Esophagus squamous epithelium (tissue), 5 donors: ENCODE results near the gene PRKAR2B. TPM values are rescaled to one million over a fixed set of nuclear protein-coding genes. Genes with fewer than 3 reads are reported as not detected.

ENCODE experiments used
- DNase-seq: peaks from one replicate; lab custom pipeline; 2025; lab: John Stamatoyannopoulos, UW
- H3K27ac ChIP-seq, 4 donors: fragments of 200-600 bp; sonication (generic); one replicate each; pipeline ENCODE4 v1.5.1; 2016 to 2019; ENCODE audit warnings: mild to moderate bottlenecking in 1 of 4
- H3K27me3 ChIP-seq, 4 donors: fragments of 200-600 bp; sonication (generic); 1 replicate in 3 of 4; 2 replicates in 1 of 4; pipeline versions ENCODE4 v1.5.1 to v1.6.0; 2017 to 2021; ENCODE audit warnings: antibody characterized with exemption in 1 of 4
- H3K36me3 ChIP-seq, 3 donors: fragments of 200-600 bp; sonication (generic); one replicate each; pipeline ENCODE4 v1.5.1; 2016 to 2019
- H3K4me1 ChIP-seq, 3 donors: fragments of 200-600 bp; sonication (generic); one replicate each; pipeline ENCODE4 v1.5.1; 2017 to 2019
- H3K4me3 ChIP-seq, 4 donors: fragments of 200-600 bp; sonication (generic); 1 replicate in 3 of 4; 2 replicates in 1 of 4; pipeline ENCODE4 v1.5.1; 2016 to 2019; ENCODE audit warnings: mild to moderate bottlenecking in 2 of 4, moderate library complexity in 1 of 4
- H3K9me3 ChIP-seq, 3 donors: fragments of 200-600 bp; sonication (generic); one replicate each; pipeline ENCODE4 v1.5.1; 2016 to 2019
- CTCF ChIP-seq, 6 experiments: fragments of 450-650 bp in 4 of 6; fragments of 200-600 bp in 2 of 6; sonication (generic) in 2 of 6; IDR thresholded peaks; one replicate each; pipeline ENCODE4 v1.5.1; 2016 to 2019; ENCODE audit warnings: antibody characterized with exemption in 6 of 6, mild to moderate bottlenecking in 4 of 6, moderate library complexity in 4 of 6
- POLR2A ChIP-seq, 4 donors: fragments of 450-650 bp; IDR thresholded peaks; one replicate each; pipeline ENCODE4 v1.6.1; 2017; ENCODE audit warnings: antibody characterized with exemption in 4 of 4, mild to moderate bottlenecking in 4 of 4, moderate library complexity in 3 of 4
- WGBS, 2 donors: methylation state at CpG; one replicate each; pipeline ENCODE4 v1.1.5; 2018; 5-methylcytosine and 5-hydroxymethylcytosine counted together
- intact Hi-C: fragments of 100-400 bp; cut with DNase I; formaldehyde crosslinking; loops from one replicate; pipeline ENCODE4 v1.15.0; 2022
- total RNA-seq, 4 donors: library from RNA; depleted of rRNA; stranded (reverse); fragments of >200 nt; gene quantifications; one replicate each; pipeline ENCODE4 v1.1.0, GENCODE V29; 2016
- donor health status: DM: yes; HTN: yes; CAD: no.

The PRKAR2B gene
- total RNA-seq, 4 donors from 2014 or later: 1.1 to 23.1 (median 4.2) TPM

DNA sequence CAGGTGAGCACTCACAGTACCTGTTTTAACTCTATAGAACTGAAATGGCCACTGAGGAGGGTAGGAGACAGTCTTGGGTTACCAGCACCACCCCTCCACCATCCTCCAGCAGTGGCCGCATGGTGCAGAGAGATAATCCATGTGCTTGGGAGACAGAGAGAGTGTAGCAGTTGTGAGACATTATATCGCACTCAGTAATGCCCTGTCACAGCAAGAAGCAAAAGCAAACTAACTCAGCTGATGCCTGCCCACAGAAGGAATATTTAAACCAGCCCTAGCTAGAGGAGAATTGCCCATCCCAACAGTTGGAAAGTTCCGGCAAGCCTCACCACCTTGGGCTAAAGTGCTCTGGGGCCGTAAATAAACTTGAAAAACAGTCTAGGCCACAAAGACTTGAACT, 65.5 kb downstream of the PRKAR2B start:
- intact Hi-C loops: no loop called here
- Histone ChIP-seq H3K4me3 (no peak overlapping the region), H3K36me3 (no peaks in the 10 kb centered on the region), H3K27me3 (no peaks in the 10 kb centered on the region), H3K27ac (no peak overlapping the region), H3K9me3 (no peaks in the 10 kb centered on the region), H3K4me1 (no peaks in the 10 kb centered on the region)
- DNase-seq: no peak
- 93 to 96% methylated on average over 3 of the region's 4 CpGs for WGBS, 2 donors
- no peak for TF ChIP-seq CTCF (IDR thresholded peaks at IDR 0.05)
- TF ChIP-seq POLR2A (IDR thresholded peaks at IDR 0.05): no peak

DNA sequence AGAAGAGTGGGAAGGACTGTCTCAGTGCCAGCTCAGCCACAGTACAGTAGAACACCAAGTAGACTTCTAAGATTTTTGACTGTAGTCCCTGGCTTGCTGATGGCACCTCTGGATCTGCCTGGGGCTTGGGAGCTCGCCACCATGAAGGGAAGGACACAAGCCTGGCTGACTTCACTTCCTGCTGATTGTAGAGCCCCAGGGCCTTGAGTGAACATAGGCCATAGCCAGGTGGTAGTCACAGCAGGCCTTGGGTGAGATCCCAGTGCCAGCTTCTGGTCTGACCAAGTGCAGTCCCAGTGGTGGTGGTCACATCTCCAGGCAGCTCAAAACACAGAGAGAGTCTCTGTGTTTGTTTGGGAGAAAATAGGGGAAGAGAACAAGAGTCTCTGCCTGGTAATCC, 66.7 kb downstream of the PRKAR2B start:
- TF ChIP-seq POLR2A (IDR thresholded peaks at IDR 0.05) (no peak), CTCF (IDR thresholded peaks at IDR 0.05) (no peak)
- WGBS, 2 donors: 43% methylated on average over 1 of the region's 1 CpG; no CpG with 5 or more reads in 1 of the 2 donors
- no peaks in the 10 kb centered on the region for H3K9me3 ChIP-seq
- no peaks in the 10 kb centered on the region for H3K36me3 ChIP-seq
- no peak for DNase-seq
- H3K27me3 ChIP-seq: no peaks in the 10 kb centered on the region
- H3K27ac ChIP-seq: no peak overlapping the region
- no peaks in the 10 kb centered on the region for H3K4me1 ChIP-seq
- no peak overlapping the region for H3K4me3 ChIP-seq
- intact Hi-C loops: no loop called here

GRCh38 chr7:107113866-107114265, 69.4 kb downstream of the PRKAR2B start:
- Histone ChIP-seq H3K36me3 (no peaks in the 10 kb centered on the region), H3K4me1 (peaks cover 0 to 5% (median 0%) of the 10 kb centered on the region in 3 donors), H3K4me3 (no peak overlapping the region), H3K9me3 (no peaks in the 10 kb centered on the region), H3K27me3 (no peaks in the 10 kb centered on the region), H3K27ac (no peak overlapping the region)
- intact Hi-C loops: no loop called here
- no peak for TF ChIP-seq CTCF (IDR thresholded peaks at IDR 0.05)
- TF ChIP-seq POLR2A (IDR thresholded peaks at IDR 0.05): no peak
- 77 to 81% methylated on average over 5 of the region's 5 CpGs for WGBS, 2 donors
- DNase-seq: no peak

DNA sequence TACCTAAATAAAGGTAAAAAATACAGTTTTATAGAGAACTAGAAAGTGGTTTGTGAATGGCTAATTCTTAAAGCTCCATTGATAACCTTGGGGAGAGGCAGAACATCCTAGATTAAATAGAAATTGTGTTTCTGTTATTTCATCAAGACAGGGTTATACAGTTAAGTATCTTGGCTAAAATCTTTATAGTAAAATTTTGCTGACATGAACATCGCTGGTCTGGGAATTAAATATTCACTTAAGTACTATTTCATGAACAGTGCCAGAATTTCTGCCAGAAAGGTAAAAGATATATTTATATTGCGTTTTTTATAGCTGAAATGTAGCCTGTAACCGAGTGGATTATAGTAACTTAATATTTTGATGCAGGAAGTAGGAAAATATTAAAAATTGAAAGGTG, 70.6 kb downstream of the PRKAR2B start:
- H3K4me3 ChIP-seq: no peak overlapping the region
- peaks cover 0 to 5% (median 0%) of the 10 kb centered on the region in 3 donors for H3K4me1 ChIP-seq
- H3K27me3 ChIP-seq: no peaks in the 10 kb centered on the region
- intact Hi-C loops: no loop called here
- no peak for DNase-seq
- no peaks in the 10 kb centered on the region for H3K9me3 ChIP-seq
- 73 to 77% methylated on average over 3 of the region's 3 CpGs for WGBS, 2 donors
- no peak for TF ChIP-seq CTCF (IDR thresholded peaks at IDR 0.05)
- TF ChIP-seq POLR2A (IDR thresholded peaks at IDR 0.05): no peak
- no peak overlapping the region for H3K27ac ChIP-seq
- H3K36me3 ChIP-seq: no peaks in the 10 kb centered on the region

DNA sequence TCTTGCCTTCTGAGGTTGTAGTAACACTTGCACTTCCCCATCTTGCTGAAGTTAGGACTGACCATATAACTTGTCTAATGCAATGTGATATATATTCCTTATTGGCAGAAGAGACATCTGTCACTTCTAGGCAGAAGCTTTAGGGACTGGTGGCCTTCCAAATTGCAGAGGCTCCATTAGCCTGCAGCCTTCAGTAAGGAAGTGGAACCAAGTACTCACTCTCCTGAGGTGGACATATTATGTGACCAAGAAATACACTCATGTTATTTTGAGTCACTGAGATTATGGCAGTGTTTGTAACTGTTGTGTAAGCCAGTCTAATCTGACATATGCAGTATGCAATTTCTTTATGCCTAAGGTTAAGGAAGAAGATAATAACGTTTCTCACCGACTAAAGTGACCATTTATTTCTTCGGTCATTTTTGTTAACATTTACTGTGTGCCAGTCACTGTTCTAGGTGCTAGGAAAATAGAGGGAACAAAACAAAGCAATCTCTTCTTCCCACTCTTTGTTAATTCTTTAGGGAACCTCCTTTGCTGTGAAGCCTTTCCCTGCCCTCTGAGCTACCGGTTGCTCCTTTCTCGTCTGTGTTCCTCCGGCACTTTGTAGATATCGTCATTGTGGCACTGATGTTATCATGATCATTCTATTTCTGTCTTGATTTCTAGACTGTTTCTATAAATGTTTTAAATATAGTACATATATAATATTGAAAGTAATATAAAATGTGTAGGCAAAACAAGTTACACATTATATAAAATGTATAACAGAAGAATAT, 71.4 kb downstream of the PRKAR2B start:
- 91% methylated on average over 7 of the region's 7 CpGs for WGBS, 2 donors
- intact Hi-C loops: no loop called here
- Histone ChIP-seq H3K27ac (no peak overlapping the region), H3K4me1 (peaks cover 0 to 5% (median 0%) of the 10 kb centered on the region in 3 donors), H3K36me3 (no peaks in the 10 kb centered on the region), H3K9me3 (no peaks in the 10 kb centered on the region), H3K27me3 (no peaks in the 10 kb centered on the region), H3K4me3 (no peak overlapping the region)
- TF ChIP-seq POLR2A (IDR thresholded peaks at IDR 0.05) (no peak), CTCF (IDR thresholded peaks at IDR 0.05) (no peak)
- no peak for DNase-seq
